GM12878 (cell line): ENCODE results near the gene DCLK2. TPM values are rescaled to one million over a fixed set of nuclear protein-coding genes. Genes with fewer than 3 reads are reported as not detected.

Source experiments
- ATAC-seq: fragments of 200-7000 bp; cut with Tn5 transposase; 3 replicates; pipeline ENCODE4 v1.9.1; 2020; ENCODE audit warnings: mild to moderate bottlenecking, moderate library complexity
- BruUV-seq: library from RNA; stranded (reverse); fragments of 400-500 nt; replicated peaks from 2 replicates; lab custom pipeline; 2021; lab: Mats Ljungman, UMichigan
- CTCF ChIA-PET: fragments of 300-600 bp; sonication (Branson Sonifier 250); formaldehyde crosslinking; extraction: SDS; loops from one replicate; lab custom pipeline; 2021; ENCODE audit warnings: inconsistent platforms; lab: Yijun Ruan, JAX
- POLR2A ChIA-PET: fragments of 350-600 bp; formaldehyde crosslinking; extraction: SDS; loops from one replicate; lab custom pipeline; 2021; ENCODE audit warnings: inconsistent platforms; lab: Charles Lee
- RAD21 ChIA-PET: fragments of 300-600 bp; sonication (Branson Sonifier 250); formaldehyde crosslinking; loops from one replicate; lab custom pipeline; 2023; ENCODE audit warnings: antibody characterized with exemption; ENCODE audit not compliant: unreplicated experiment; lab: Charles Lee
- SMC1A ChIA-PET: fragments of 300-600 bp; sonication (Branson Sonifier 250); formaldehyde crosslinking; loops from one replicate; lab custom pipeline; 2023; ENCODE audit not compliant: unreplicated experiment, uncharacterized antibody; lab: Charles Lee
- DNase-seq: peaks from one replicate; pipeline ENCODE4 v3.0.0-alpha.2; 2011; ENCODE audit warnings: low read depth, low spot score
- FAIRE-seq: peaks from 3 replicates; lab custom pipeline; 2011; peaks lifted over from hg19 to GRCh38; lab: Jason Lieb, UNC
- H2AFZ ChIP-seq: 2 replicates; pipeline ENCODE4 v1.6.0; 2011; ENCODE audit warnings: low read depth, low read length, control low read depth; ENCODE audit not compliant: control insufficient read depth
- H3K27ac ChIP-seq: 2 replicates; pipeline ENCODE4 v1.5.1; 2011; ENCODE audit warnings: control low read depth; ENCODE audit not compliant: control insufficient read depth, insufficient read depth
- H3K27me3 ChIP-seq, 2 experiments: replicated peaks in 1 of 2; 2 replicates each; pipeline versions ENCODE4 v1.6.0 to v1.6.1; 2011; ENCODE audit warnings: low read length in 1 of 2; ENCODE audit not compliant: control insufficient read depth in 2 of 2, insufficient read depth in 2 of 2
- H3K36me3 ChIP-seq, 2 experiments: 2 replicates each; pipeline ENCODE4 v1.5.1; 2011; ENCODE audit warnings: low read length in 1 of 2; ENCODE audit not compliant: control insufficient read depth in 2 of 2, insufficient read depth in 2 of 2
- H3K4me1 ChIP-seq: 2 replicates; pipeline ENCODE4 v1.6.1; 2011; ENCODE audit warnings: mild to moderate bottlenecking, low read length, moderate library complexity, mixed read lengths; ENCODE audit not compliant: control insufficient read depth, insufficient read depth
- H3K4me2 ChIP-seq: 2 replicates; pipeline ENCODE4 v1.6.0; 2011; ENCODE audit warnings: control low read depth; ENCODE audit not compliant: control insufficient read depth, insufficient read depth
- H3K4me3 ChIP-seq: fragments of 200-600 bp; sonication (generic); 2 replicates; pipeline ENCODE4 v1.5.1; 2016
- H3K79me2 ChIP-seq: 2 replicates; pipeline ENCODE4 v1.6.0; 2011; ENCODE audit warnings: low read length; ENCODE audit not compliant: control insufficient read depth, insufficient read depth
- H3K9ac ChIP-seq: 2 replicates; pipeline ENCODE4 v1.8.0; 2011; ENCODE audit warnings: low read length, control low read depth, mixed read lengths; ENCODE audit not compliant: control insufficient read depth, insufficient read depth
- H3K9me3 ChIP-seq: replicated peaks from 3 replicates; pipeline ENCODE4 v1.5.1; 2011; ENCODE audit warnings: mild to moderate bottlenecking, low read length; ENCODE audit not compliant: control insufficient read depth, insufficient read depth
- H4K20me1 ChIP-seq: 2 replicates; pipeline ENCODE4 v1.6.0; 2011; ENCODE audit not compliant: control insufficient read depth, insufficient read depth
- BCLAF1 ChIP-seq: fragments of 450-650 bp; IDR thresholded peaks from 2 replicates; pipeline ENCODE4 v1.6.1; 2017; ENCODE audit warnings: antibody characterized with exemption, mild to moderate bottlenecking, moderate library complexity
- DPF2 ChIP-seq: fragments of 450-650 bp; IDR thresholded peaks from 2 replicates; pipeline ENCODE4 v1.6.1; 2017; ENCODE audit warnings: mild to moderate bottlenecking
- MTA2 ChIP-seq: fragments of 450-650 bp; IDR thresholded peaks from 2 replicates; pipeline ENCODE4 v1.6.1; 2016; ENCODE audit warnings: low read depth, mild to moderate bottlenecking, moderate library complexity
- POLR2AphosphoS2 ChIP-seq: IDR thresholded peaks from 2 replicates; pipeline ENCODE4 v1.6.1; 2011; ENCODE audit warnings: low read depth, mild to moderate bottlenecking, low read length, improper control_type of control experiment, moderate library complexity
- SMAD1 ChIP-seq: fragments of 450-650 bp; IDR thresholded peaks from 2 replicates; pipeline ENCODE4 v1.6.1; 2018; ENCODE audit warnings: mild to moderate bottlenecking, low read depth; ENCODE audit not compliant: partially characterized antibody
- SRF ChIP-seq, 2 experiments: IDR thresholded peaks; 2 replicates each; pipeline ENCODE4 v1.6.1; 2011; ENCODE audit warnings: low read depth in 2 of 2, low read length in 2 of 2, mild to moderate bottlenecking in 1 of 2, moderate library complexity in 1 of 2
- ZNF274 ChIP-seq: IDR thresholded peaks from one replicate; pipeline ENCODE4 v1.8.0; 2011; ENCODE audit not compliant: insufficient read length, insufficient read depth
- WGBS: methylation state at CpG from one replicate; pipeline ENCODE4 v1.1.6; 2016; ENCODE audit warnings: low lambda C conversion rate; ENCODE audit not compliant: insufficient replicate concordance, insufficient coverage; ENCODE audit errors: missing lambda C conversion rate; 5-methylcytosine and 5-hydroxymethylcytosine counted together
- in situ Hi-C: fragments of 300-500 bp; cut with MboI; formaldehyde crosslinking; loops from 9 replicates; pipeline ENCODE4 v1.14.3; 2018; ENCODE audit warnings: mixed read lengths
- intact Hi-C: fragments of 100-400 bp; cut with micrococcal nuclease; formaldehyde crosslinking; loops from one replicate; pipeline ENCODE4 v1.14.2; 2022; ENCODE audit not compliant: unreplicated experiment
- polyA plus RNA-seq, 11 experiments: library from polyadenylated mRNA; depleted of rRNA in 4 of 11; unstranded in 6 of 11; stranded (reverse) in 5 of 11; fragments of >200 nt; fragmentation: Nextera tagmentation in 4 of 11; fragmentation: Illumina TruSeq in 1 of 11; extraction: Ambion mirVana in 4 of 11; extraction: Trizol in 1 of 11; gene quantifications; 1 replicate in 1 of 11; 2 replicates in 10 of 11; pipeline versions ENCODE4 v1.2.1 to v1.2.3, GENCODE V29; 2011 to 2016; ENCODE audit warnings: inconsistent platforms in 2 of 11, missing spikeins in 2 of 11, low read depth in 1 of 11
- total RNA-seq, 4 experiments: library from RNA; depleted of rRNA in 3 of 4; stranded (reverse); fragments of >200 nt in 3 of 4; fragmentation: Illumina TruSeq in 1 of 4; extraction: Trizol in 1 of 4; gene quantifications; 2 replicates each; pipeline versions ENCODE4 v1.2.1 to v1.2.3, GENCODE V29; 2013 to 2021

The DCLK2 gene
- total and polyA plus RNA-seq, 10 of the 15 experiments (the other 5 are each of a cell fraction or from before 2014, with no cell fraction given): not detected

- Histone ChIP-seq H4K20me1 (no peaks in the 10 kb centered on the region), H3K9me3 (no peaks in the 10 kb centered on the region), H3K4me1 (peaks cover 4% of the 10 kb centered on the region; the same call in 1 of the 2 replicates), H3K79me2 (no peaks in the 10 kb centered on the region), H3K9ac (no peak overlapping the region), H2AFZ (no peak overlapping the region), H3K27ac (no peak overlapping the region), H3K27me3 (no peaks in the 10 kb centered on the region; a peak in 2 of 4 replicates), H3K36me3 (no peaks in the 10 kb centered on the region), H3K4me2 (no peak overlapping the region), H3K4me3 (no peak overlapping the region)
- WGBS: 40% methylated on average over 2 of the region's 2 CpGs
- BruUV-seq: no TSS peak
- ATAC-seq: no peak
- no peak for FAIRE-seq
- ChIA-PET POLR2A (no interaction called here), RAD21 (no interaction called here), SMC1A (no interaction called here), CTCF (interaction anchor here (1.0 kb wide), 1 partner anchor 75 kb away, joined by 3 read pairs; no protein-coding TSS in a partner anchor)
- in situ Hi-C loops: no loop called here
- TF ChIP-seq SRF (IDR thresholded peaks at IDR 0.05; ENCODE audit: low read depth in 2 of 2, low read length in 2 of 2) (no peak), ZNF274 (no peak), DPF2 (no peak), POLR2AphosphoS2 (no peak), MTA2 (no peak), SMAD1 (no peak), BCLAF1 (no peak)
- intact Hi-C loops: no loop called here
- DNase-seq: no peak
Observed at GRCh38 chr4:150130933-150131332, 52.7 kb downstream of the DCLK2 start.
